Renal pelvis (tissue), 4 donors: ENCODE measurements around the gene KIF6. TPM values are rescaled to one million over a fixed set of nuclear protein-coding genes. Genes with fewer than 3 reads are reported as not detected.
"Not testable (repeated sequence)": the region's sequence is repeated elsewhere in the genome, so short reads cannot be mapped to it uniquely, and the experiment has no call there.

Experiments used
- DNase-seq: peaks from one replicate; pipeline ENCODE4 v3.0.0-alpha.2; 2013
- polyA plus RNA-seq, 3 donors: library from polyadenylated mRNA; unstranded; fragments of 120-200 nt; gene quantifications; one replicate each; pipeline ENCODE4 v1.2.1, GENCODE V29; 2013; ENCODE audit not compliant: insufficient read length in 3 of 3

The KIF6 gene
- polyA plus RNA-seq, 3 donors = 3.5 to 4.1 (median 3.9) TPM

- DNase-seq = no peak
These were observed 429.6 kb downstream of the KIF6 start for GRCh38 chr6:39295611-39296011.

- no peak for DNase-seq
These were observed 430.3 kb downstream of the KIF6 start for GRCh38 chr6:39294899-39295298.

DNA sequence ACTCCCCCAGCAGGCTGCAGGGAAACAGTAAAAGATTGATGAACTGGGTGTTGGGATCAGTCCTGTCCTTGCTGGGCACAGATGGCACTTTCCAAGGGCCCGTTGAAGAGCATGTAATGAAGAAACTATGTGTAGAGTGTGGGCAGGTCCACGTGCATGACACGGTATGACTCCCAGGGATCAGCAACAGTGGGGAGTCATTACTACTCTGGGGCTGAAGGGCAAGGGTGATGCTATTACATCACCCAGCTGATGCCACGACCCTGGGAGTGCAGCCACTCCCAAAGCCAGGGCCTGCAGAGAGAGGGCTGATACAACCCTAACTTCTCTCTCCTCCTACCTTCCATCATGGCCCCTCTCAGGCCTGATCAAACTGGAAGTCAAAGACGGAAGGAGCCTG lies 431.1 kb downstream of the KIF6 start:
- no peak for DNase-seq

- DNase-seq = no peak
These were observed 432.6 kb downstream of the KIF6 start for GRCh38 chr6:39292637-39293036.

DNA sequence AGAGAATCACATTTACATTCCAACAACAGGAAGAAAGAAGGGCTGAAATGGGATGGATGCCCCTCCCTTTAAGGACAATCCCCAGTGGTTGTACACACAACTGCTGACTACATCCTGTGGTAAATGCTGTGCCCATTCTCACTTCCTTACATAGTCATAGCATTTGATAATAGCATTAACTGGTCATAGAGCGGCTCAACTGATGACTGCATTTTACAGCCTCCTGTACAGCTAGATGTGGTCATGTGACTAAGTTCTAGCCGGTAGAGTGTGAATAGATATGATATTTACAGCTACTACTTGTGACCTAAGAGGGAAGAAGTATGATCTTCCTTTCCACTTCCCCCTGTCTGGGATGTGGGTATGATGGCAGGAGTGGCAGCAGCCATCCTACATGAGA lies 435.7 kb downstream of the KIF6 start:
- DNase-seq = no peak

GRCh38 chr6:39287601-39288000 lies 437.6 kb downstream of the KIF6 start:
- DNase-seq = no peak

DNA sequence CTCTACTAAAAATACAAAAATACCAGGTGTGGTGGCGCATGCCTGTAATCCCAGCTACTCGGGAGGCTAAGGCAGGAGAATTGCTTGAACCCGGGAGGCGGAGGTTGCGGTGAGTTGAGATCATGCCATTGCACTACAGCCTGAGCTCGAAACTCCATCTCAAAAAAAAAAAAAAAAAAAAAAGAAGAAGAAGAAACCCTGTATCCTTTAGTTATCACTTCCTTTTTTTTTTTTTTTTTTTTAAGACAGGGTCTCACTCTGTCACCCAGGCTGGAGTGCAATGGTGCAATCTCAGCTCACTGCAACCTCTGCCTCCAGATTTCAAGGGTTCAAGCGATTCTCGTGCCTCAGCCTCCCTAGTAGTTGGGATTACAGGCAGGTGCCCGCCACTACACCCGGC lies 438.6 kb downstream of the KIF6 start:
- not testable (repeated sequence) for DNase-seq

GRCh38 chr6:39282774-39283173 lies 442.4 kb downstream of the KIF6 start:
- DNase-seq = no peak

- DNase-seq = no peak
These were observed 443.8 kb downstream of the KIF6 start for GRCh38 chr6:39281312-39281980.

GRCh38 chr6:39280247-39280731 lies 444.9 kb downstream of the KIF6 start:
- DNase-seq = no peak

Other genes starting within 250 kb of the KIF6 start
- gene DAAM2, start 67.0 kb upstream of the KIF6 start, polyA plus RNA-seq = 10 to 100 TPM; 20.7 to 30.2 (median 25.5) TPM
- gene MOCS1, start 209.1 kb upstream of the KIF6 start, polyA plus RNA-seq = 10 to 100 TPM; 12.4 to 14.0 (median 13.7) TPM